ENCODE measurements around the gene TRNP1. TPM values are rescaled to one million over a fixed set of nuclear protein-coding genes. Genes with fewer than 3 reads are reported as not detected.

Gene TRNP1
- total RNA-seq, 2 experiments from 2014 or later: 0.16 to 0.38 TPM

- peaks cover 15% of the 10 kb centered on the region for H3K4me1 Mint-ChIP-seq (ENCODE audit: low read depth)
- no peak overlapping the region for H3K27ac Mint-ChIP-seq
- H3K9me3 Mint-ChIP-seq: no peaks in the 10 kb centered on the region
- H3K4me3 Mint-ChIP-seq: no peak overlapping the region
- POLR2A ChIA-PET: no interaction called here
- CTCF ChIA-PET: no interaction called here
- no peaks in the 10 kb centered on the region for H3K27me3 Mint-ChIP-seq
- intact Hi-C loops (cut with micrococcal nuclease): loop anchor here (10.0 kb wide), 1 partner anchor 235 kb away; no protein-coding TSS in a partner anchor
- ATAC-seq (no peak), DNase-seq (peak; percentile 27)
- H3K36me3 Mint-ChIP-seq (ENCODE audit: low read depth): no peaks in the 10 kb centered on the region
- no peak for TF ChIP-seq CTCF (IDR thresholded peaks at IDR 0.05)
Observed at GRCh38 chr1:27049607-27050006, 56.1 kb downstream of the TRNP1 start.

Other genes with a start within 250 kb of the TRNP1 start
- gene PIGV, start 205.7 kb upstream of the TRNP1 start, total RNA-seq: 10 to 100 TPM; 21.2 to 23.9 TPM
- gene ZDHHC18, start 167.0 kb upstream of the TRNP1 start, total RNA-seq: 10 to 100 TPM; 55.0 to 61.3 TPM
- under 1 TPM; 0.47 to 0.59 TPM for gene SFN, start 130.5 kb upstream of the TRNP1 start, total RNA-seq
- gene GPN2, start 103.4 kb upstream of the TRNP1 start, total RNA-seq: 10 to 100 TPM; 45.9 to 47.9 TPM
- 1 to 10 TPM; 8.7 to 9.6 TPM for gene GPATCH3, start 93.2 kb upstream of the TRNP1 start, total RNA-seq
- gene NR0B2, start 79.7 kb upstream of the TRNP1 start, total RNA-seq: not detected
- gene NUDC, start 71.9 kb upstream of the TRNP1 start, total RNA-seq: 100 to 1,000 TPM in 1 of 2 experiments, 10 to 100 TPM in 1; 97.0 to 103 TPM
- under 1 TPM; 0.18 to 0.27 TPM for gene KDF1, start 33.2 kb upstream of the TRNP1 start, total RNA-seq
- not detected for gene TENT5B, start 19.2 kb downstream of the TRNP1 start, total RNA-seq
- gene SLC9A1, start 161.4 kb downstream of the TRNP1 start, total RNA-seq: 10 to 100 TPM; 14.8 to 15.3 TPM
- gene WDTC1, start 240.9 kb downstream of the TRNP1 start, total RNA-seq: 10 to 100 TPM; 18.0 to 19.0 TPM